GM13976 (cell line): Measurements from ENCODE around the gene MID1.

Experiments used
- DNase-seq: peaks from one replicate; pipeline ENCODE4 v3.0.0; 2012; ENCODE audit warnings: low spot score
- in situ Hi-C: fragments of 300-500 bp; cut with MboI; formaldehyde crosslinking; loops from one replicate; pipeline ENCODE4 v1.12.0; 2022; ENCODE audit warnings: low sequenced_read_pairs, mixed read lengths, inconsistent platforms; ENCODE audit not compliant: unreplicated experiment
- TF ChIP-seq, protein P1 (sequence below): IDR thresholded peaks from 2 replicates; pipeline ENCODE4 v1.5.1; 2012; ENCODE audit warnings: borderline replicate concordance, mild to moderate bottlenecking; ENCODE audit not compliant: insufficient read depth; ENCODE audit errors: extremely low read depth, missing control alignments, control extremely low read depth

MID1 gene

DNA sequence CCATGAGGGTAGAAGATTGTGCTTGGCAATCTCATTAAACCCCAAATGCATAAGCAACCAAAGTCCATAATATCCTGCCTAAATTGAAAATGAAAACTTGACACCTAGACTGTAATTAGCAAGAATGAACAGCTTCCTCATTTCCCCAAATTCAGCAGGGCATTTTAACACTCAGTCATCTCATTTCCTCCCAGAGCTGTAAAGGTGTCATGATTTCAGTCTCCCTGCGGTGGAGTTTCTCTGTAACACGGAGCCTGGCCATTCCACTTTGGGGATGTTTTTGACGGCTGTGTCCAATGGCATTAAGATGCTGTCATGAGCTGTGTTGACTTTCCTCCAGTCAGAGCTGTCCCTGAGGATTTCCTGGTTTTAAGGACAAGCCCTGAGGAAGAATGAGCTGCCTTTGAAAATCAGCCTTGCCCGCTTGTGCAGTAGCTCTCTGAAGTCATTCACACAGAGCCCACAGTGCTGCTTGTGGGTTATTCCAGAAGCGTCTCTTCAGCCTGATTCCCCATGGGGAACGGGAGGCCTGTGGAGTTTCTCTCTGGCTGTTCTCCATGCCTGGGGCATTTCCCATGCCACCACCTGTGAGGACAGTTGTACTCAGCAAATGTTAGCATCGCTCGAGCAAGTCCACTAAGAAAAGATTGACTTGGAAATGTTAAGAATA lies 187.0 kb downstream of the MID1 start:
- no peak for DNase-seq
- in situ Hi-C loops = no loop called here
- TF ChIP-seq, protein P1, sequence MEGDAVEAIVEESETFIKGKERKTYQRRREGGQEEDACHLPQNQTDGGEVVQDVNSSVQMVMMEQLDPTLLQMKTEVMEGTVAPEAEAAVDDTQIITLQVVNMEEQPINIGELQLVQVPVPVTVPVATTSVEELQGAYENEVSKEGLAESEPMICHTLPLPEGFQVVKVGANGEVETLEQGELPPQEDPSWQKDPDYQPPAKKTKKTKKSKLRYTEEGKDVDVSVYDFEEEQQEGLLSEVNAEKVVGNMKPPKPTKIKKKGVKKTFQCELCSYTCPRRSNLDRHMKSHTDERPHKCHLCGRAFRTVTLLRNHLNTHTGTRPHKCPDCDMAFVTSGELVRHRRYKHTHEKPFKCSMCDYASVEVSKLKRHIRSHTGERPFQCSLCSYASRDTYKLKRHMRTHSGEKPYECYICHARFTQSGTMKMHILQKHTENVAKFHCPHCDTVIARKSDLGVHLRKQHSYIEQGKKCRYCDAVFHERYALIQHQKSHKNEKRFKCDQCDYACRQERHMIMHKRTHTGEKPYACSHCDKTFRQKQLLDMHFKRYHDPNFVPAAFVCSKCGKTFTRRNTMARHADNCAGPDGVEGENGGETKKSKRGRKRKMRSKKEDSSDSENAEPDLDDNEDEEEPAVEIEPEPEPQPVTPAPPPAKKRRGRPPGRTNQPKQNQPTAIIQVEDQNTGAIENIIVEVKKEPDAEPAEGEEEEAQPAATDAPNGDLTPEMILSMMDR = no peak

DNA sequence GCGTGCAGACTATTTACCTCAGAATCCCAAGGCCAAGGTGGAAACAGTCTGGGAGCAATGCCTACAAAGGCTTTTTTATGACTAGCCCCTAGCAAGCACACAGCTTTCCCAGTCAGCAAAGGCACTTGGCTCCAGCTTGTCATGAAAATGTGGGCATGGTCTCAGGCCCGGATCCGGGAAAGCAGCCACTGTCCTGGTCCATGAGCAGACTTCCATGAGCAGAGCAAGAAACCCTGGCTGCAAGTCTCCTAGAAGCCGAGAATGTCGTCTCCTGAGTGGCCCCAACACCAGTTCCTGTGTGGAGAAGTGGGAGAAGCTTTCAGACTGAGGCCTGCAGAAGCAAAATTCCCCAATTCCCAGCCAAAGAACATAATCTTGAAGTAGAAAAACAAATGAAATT lies 190.5 kb downstream of the MID1 start:
- TF ChIP-seq, protein P1 = no peak
- no peak for DNase-seq
- in situ Hi-C loops = no loop called here

DNA sequence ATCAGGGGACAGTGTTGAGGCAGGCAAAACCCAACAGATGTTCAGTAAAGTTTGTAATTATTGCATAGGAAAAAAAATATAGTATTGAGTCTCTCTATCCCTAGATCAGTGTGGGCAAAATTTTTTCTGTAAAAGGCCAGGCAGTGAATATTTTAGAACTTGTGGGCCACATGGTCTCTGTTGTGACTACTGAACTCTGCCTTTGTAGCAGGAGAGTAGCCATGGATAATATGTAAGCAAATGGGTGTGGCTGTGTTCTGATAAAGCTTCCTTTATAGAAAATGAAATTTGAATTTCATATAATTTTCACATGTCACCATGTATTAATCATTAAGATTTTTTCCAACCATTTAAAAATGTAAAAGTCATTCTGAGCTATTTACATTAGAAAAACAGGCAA lies 193.1 kb downstream of the MID1 start:
- in situ Hi-C loops = no loop called here
- no peak for DNase-seq
- TF ChIP-seq, protein P1 = no peak

DNA sequence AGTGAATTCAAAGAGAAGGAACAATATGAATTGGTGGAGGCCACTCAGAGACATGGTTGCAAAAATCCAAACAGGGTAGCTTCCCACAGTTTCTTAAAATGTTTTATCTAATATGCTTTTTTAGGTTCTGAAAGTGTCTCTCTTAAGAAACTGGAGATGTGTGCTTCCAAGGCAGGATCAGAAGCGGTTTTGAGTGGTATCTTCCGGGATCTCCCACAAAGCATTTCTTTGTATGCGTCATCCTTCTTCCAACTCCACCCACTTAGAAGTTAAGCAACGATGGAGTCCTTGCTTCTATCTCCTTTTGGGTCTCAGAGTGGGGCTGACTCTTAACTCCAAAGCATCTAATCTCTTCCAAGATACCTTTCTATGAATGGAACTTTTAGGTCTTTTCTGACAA lies 196.7 kb downstream of the MID1 start:
- in situ Hi-C loops = no loop called here
- no peak for DNase-seq
- TF ChIP-seq, protein P1 = no peak

DNA sequence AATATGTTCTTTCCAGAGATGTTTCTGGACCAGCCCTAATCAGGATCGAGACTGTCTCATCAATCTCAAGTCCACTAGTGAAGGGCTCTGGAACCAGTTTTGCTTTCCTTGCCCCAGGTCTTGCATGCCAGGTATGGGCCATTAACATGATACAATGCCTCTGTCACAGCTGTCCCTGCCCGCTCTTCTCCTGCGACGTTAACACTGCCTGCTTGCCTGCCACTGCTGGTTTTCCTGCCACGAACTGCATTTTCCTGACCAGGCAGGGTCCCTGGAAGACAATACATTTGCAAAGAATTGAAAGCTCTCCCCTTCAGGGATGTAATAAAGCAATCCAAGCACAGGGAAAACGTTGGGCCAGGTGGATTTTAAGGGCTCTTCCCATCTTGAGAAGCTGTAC lies 200.3 kb downstream of the MID1 start:
- TF ChIP-seq, protein P1 = no peak
- no peak for DNase-seq
- in situ Hi-C loops = no loop called here

DNA sequence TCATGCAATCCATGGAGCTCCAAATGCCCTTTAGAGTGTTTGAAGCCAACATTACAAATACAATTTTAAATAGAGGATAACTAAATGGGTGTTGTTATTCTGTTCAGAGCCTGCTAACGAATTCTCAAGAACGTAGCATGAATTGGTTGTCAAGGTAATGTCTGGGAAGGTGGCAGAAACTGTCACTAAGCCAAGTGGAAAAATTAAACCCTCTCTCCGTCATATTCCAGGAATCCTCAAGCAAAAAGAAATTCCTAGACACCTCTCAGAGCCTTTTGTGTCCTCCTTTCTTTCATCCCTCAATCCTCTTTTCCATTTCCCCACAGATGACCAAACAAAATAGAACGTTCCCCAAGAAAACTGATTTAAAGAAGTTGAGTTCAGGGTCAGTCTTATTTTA lies 204.0 kb downstream of the MID1 start:
- in situ Hi-C loops = no loop called here
- DNase-seq = no peak
- TF ChIP-seq, protein P1 = no peak
